Vagina (tissue), 2 donors: ENCODE measurements around the gene PORCN. TPM values are rescaled to one million over a fixed set of nuclear protein-coding genes. Genes with fewer than 3 reads are reported as not detected.
A peak's percentile ranks its signal among the peaks of the same experiment; 100 is the strongest.

Experiments
- DNase-seq, 2 donors: peaks; one replicate each; pipeline ENCODE4 v3.0.0-alpha.2; 2017; ENCODE audit errors: extremely low spot score in 2 of 2
- H3K27ac ChIP-seq: fragments of 200-600 bp; sonication (generic); one replicate; pipeline ENCODE4 v1.5.1; 2019
- H3K27me3 ChIP-seq: fragments of 200-600 bp; sonication (generic); one replicate; pipeline ENCODE4 v1.5.1; 2019
- H3K36me3 ChIP-seq, 2 donors: fragments of 200-600 bp; sonication (generic); one replicate each; pipeline ENCODE4 v1.5.1; 2017 to 2019
- H3K4me1 ChIP-seq: fragments of 200-600 bp; sonication (generic); one replicate; pipeline ENCODE4 v1.5.1; 2019
- H3K4me3 ChIP-seq, 2 donors: fragments of 200-600 bp; sonication (generic); 1 replicate in 1 of 2; 2 replicates in 1 of 2; pipeline ENCODE4 v1.5.1; 2016 to 2019
- H3K9me3 ChIP-seq: fragments of 200-600 bp; sonication (generic); one replicate; pipeline ENCODE4 v1.5.1; 2019
- CTCF ChIP-seq, 3 experiments: fragments of 450-650 bp in 2 of 3; fragments of 200-600 bp in 1 of 3; sonication (generic) in 1 of 3; IDR thresholded peaks; one replicate each; pipeline ENCODE4 v1.5.1; 2017 to 2019; ENCODE audit warnings: antibody characterized with exemption in 3 of 3, mild to moderate bottlenecking in 2 of 3, moderate library complexity in 2 of 3
- POLR2A ChIP-seq, 2 donors: fragments of 450-650 bp; IDR thresholded peaks; one replicate each; pipeline ENCODE4 v1.6.1; 2017; ENCODE audit warnings: antibody characterized with exemption in 2 of 2, mild to moderate bottlenecking in 2 of 2, moderate library complexity in 2 of 2
- POLR2AphosphoS5 ChIP-seq, 2 donors: sonication (generic); formaldehyde crosslinking; IDR thresholded peaks; one replicate each; pipeline ENCODE4 v1.9.0; 2017; ENCODE audit warnings: antibody characterized with exemption in 2 of 2, mild to moderate bottlenecking in 2 of 2, low read depth in 1 of 2; ENCODE audit not compliant: insufficient read depth in 1 of 2
- intact Hi-C: fragments of 100-400 bp; cut with DNase I; formaldehyde crosslinking; loops from one replicate; pipeline ENCODE4 v1.15.1; 2023
- total RNA-seq: library from RNA; depleted of rRNA; stranded (reverse); fragments of >200 nt; gene quantifications from one replicate; pipeline ENCODE4 v1.2.3, GENCODE V29; 2016

PORCN gene
- total RNA-seq, 1 donor from 2014 or later: 15.7 TPM

GRCh38 chrX:48531358-48531959 is 22.7 kb downstream of the PORCN start:
- TF ChIP-seq POLR2AphosphoS5 (IDR thresholded peaks at IDR 0.05; ENCODE audit: insufficient read depth in 1 of 2, low read depth in 1 of 2) (peak in 1 of 2 donors; percentile 22), CTCF (IDR thresholded peaks at IDR 0.05) (no peak)
- Histone ChIP-seq H3K27ac (peak overlapping the region; percentile 75), H3K27me3 (no peaks in the 10 kb centered on the region), H3K36me3 (peaks cover 0 to 6% of the 10 kb centered on the region in 2 donors), H3K4me1 (no peaks in the 10 kb centered on the region), H3K4me3 (no peak overlapping the region), H3K9me3 (no peaks in the 10 kb centered on the region)
- no peak for DNase-seq
- intact Hi-C loops: no loop called here

- TF ChIP-seq POLR2AphosphoS5 (IDR thresholded peaks at IDR 0.05; ENCODE audit: insufficient read depth in 1 of 2, low read depth in 1 of 2): no peak
- no peak for TF ChIP-seq POLR2A (IDR thresholded peaks at IDR 0.05)
- TF ChIP-seq CTCF (IDR thresholded peaks at IDR 0.05): no peak
- Histone ChIP-seq H3K36me3 (peaks cover 0 to 4% of the 10 kb centered on the region in 2 donors), H3K9me3 (no peaks in the 10 kb centered on the region), H3K4me3 (no peak overlapping the region), H3K4me1 (no peaks in the 10 kb centered on the region), H3K27ac (peak overlapping the region; percentile 75), H3K27me3 (no peaks in the 10 kb centered on the region)
- no peak for DNase-seq
- intact Hi-C loops: no loop called here
Observed at GRCh38 chrX:48532161-48532560, 23.4 kb downstream of the PORCN start.

GRCh38 chrX:48533165-48533564 is 24.4 kb downstream of the PORCN start:
- H3K27ac ChIP-seq: no peak overlapping the region
- DNase-seq: no peak
- intact Hi-C loops: no loop called here
- H3K36me3 ChIP-seq: no peaks in the 10 kb centered on the region
- H3K9me3 ChIP-seq: no peaks in the 10 kb centered on the region
- H3K4me1 ChIP-seq: no peaks in the 10 kb centered on the region
- H3K27me3 ChIP-seq: no peaks in the 10 kb centered on the region
- no peak overlapping the region for H3K4me3 ChIP-seq
- TF ChIP-seq POLR2AphosphoS5 (IDR thresholded peaks at IDR 0.05; ENCODE audit: insufficient read depth in 1 of 2, low read depth in 1 of 2) (no peak), CTCF (IDR thresholded peaks at IDR 0.05) (no peak), POLR2A (IDR thresholded peaks at IDR 0.05) (no peak)

- Histone ChIP-seq H3K27ac (peak overlapping the region; percentile 93), H3K27me3 (no peaks in the 10 kb centered on the region), H3K36me3 (no peaks in the 10 kb centered on the region), H3K4me1 (peaks cover 11% of the 10 kb centered on the region), H3K4me3 (peak overlapping the region in 1 of 2 donors; percentile 63), H3K9me3 (no peaks in the 10 kb centered on the region)
- intact Hi-C loops: no loop called here
- TF ChIP-seq CTCF (IDR thresholded peaks at IDR 0.05) (no peak), POLR2A (IDR thresholded peaks at IDR 0.05) (no peak), POLR2AphosphoS5 (IDR thresholded peaks at IDR 0.05; ENCODE audit: insufficient read depth in 1 of 2, low read depth in 1 of 2) (no peak)
- no peak for DNase-seq
Observed at GRCh38 chrX:48538641-48539344, 30.0 kb downstream of the PORCN start.
